Activated T-cell treated with anti-CD3 and anti-CD28 coated beads, Interleukin-2, amount 50 U/mL, for 24 hours (primary cell): ENCODE data around the gene C2CD3.

Experiments
- DNase-seq: peaks from one replicate; pipeline ENCODE4 v3.0.0-alpha.2; 2020
- H3K27ac Mint-ChIP-seq: 2 replicates; pipeline ENCODE4 v1.8.0; 2020; ENCODE audit warnings: mild to moderate bottlenecking, mixed read lengths
- H3K27me3 Mint-ChIP-seq: 2 replicates; pipeline ENCODE4 v1.8.0; 2020; ENCODE audit warnings: mixed read lengths
- H3K36me3 Mint-ChIP-seq: 2 replicates; pipeline ENCODE4 v1.8.0; 2020; ENCODE audit warnings: low read depth, mixed read lengths
- H3K4me1 Mint-ChIP-seq: 2 replicates; pipeline ENCODE4 v1.8.0; 2020; ENCODE audit warnings: low read depth, mixed read lengths
- H3K4me3 Mint-ChIP-seq: 2 replicates; pipeline ENCODE4 v1.8.0; 2020; ENCODE audit warnings: mild to moderate bottlenecking, moderate library complexity, mixed read lengths
- H3K9me3 Mint-ChIP-seq: 2 replicates; pipeline ENCODE4 v1.8.0; 2020; ENCODE audit warnings: mixed read lengths

The C2CD3 gene

GRCh38 chr11:74170694-74171629 is at the start of gene C2CD3, which contains the start of gene PPME1:
Gene C2CD3, minus strand, starts transcription at chr11:74171002. Its CDS starts 210 bp downstream, at chr11:74170792.
Gene PPME1, plus strand, starts transcription at chr11:74171289. Its CDS starts 133 bp downstream, at chr11:74171422.
- Mint-ChIP-seq H3K4me3 (no peak within 1 kb of the TSS), H3K9me3 (no peaks in the 10 kb centered on the region), H3K36me3 (peaks cover 47% of the 10 kb centered on the region), H3K4me1 (peaks cover 33% of the 10 kb centered on the region), H3K27ac (no peak within 1 kb of the TSS), H3K27me3 (no peaks in the 10 kb centered on the region)
- peak; percentile 97 for DNase-seq

- peaks cover 3% of the 10 kb centered on the region for H3K9me3 Mint-ChIP-seq
- H3K4me3 Mint-ChIP-seq = no peak overlapping the region
- peaks cover 26% of the 10 kb centered on the region for H3K36me3 Mint-ChIP-seq
- no peak for DNase-seq
- H3K4me1 Mint-ChIP-seq = no peaks in the 10 kb centered on the region
- no peaks in the 10 kb centered on the region for H3K27me3 Mint-ChIP-seq
- H3K27ac Mint-ChIP-seq = no peak overlapping the region
These were observed 49.6 kb upstream of the C2CD3 start for GRCh38 chr11:74220376-74220775.

GRCh38 chr11:74212533-74212932 is 41.7 kb upstream of the C2CD3 start:
- DNase-seq = no peak
- no peak overlapping the region for H3K4me3 Mint-ChIP-seq
- peaks cover 84% of the 10 kb centered on the region for H3K36me3 Mint-ChIP-seq
- H3K27ac Mint-ChIP-seq = no peak overlapping the region
- peaks cover 4% of the 10 kb centered on the region for H3K4me1 Mint-ChIP-seq
- no peaks in the 10 kb centered on the region for H3K27me3 Mint-ChIP-seq
- H3K9me3 Mint-ChIP-seq = peaks cover 5% of the 10 kb centered on the region

- DNase-seq = no peak
- peaks cover 93% of the 10 kb centered on the region for H3K36me3 Mint-ChIP-seq
- H3K4me1 Mint-ChIP-seq = peaks cover 14% of the 10 kb centered on the region
- no peak overlapping the region for H3K27ac Mint-ChIP-seq
- peaks cover 1% of the 10 kb centered on the region for H3K9me3 Mint-ChIP-seq
- H3K27me3 Mint-ChIP-seq = no peaks in the 10 kb centered on the region
- H3K4me3 Mint-ChIP-seq = no peak overlapping the region
These were observed 37.7 kb upstream of the C2CD3 start for GRCh38 chr11:74208507-74208906.

- H3K4me3 Mint-ChIP-seq = no peak overlapping the region
- no peak for DNase-seq
- H3K9me3 Mint-ChIP-seq = no peaks in the 10 kb centered on the region
- H3K36me3 Mint-ChIP-seq = peaks cover 82% of the 10 kb centered on the region
- H3K27me3 Mint-ChIP-seq = no peaks in the 10 kb centered on the region
- H3K27ac Mint-ChIP-seq = no peak overlapping the region
- H3K4me1 Mint-ChIP-seq = peaks cover 14% of the 10 kb centered on the region
These were observed 35.9 kb upstream of the C2CD3 start for GRCh38 chr11:74206746-74207145.

GRCh38 chr11:74205181-74205580 is 34.4 kb upstream of the C2CD3 start:
- H3K27me3 Mint-ChIP-seq = no peaks in the 10 kb centered on the region
- H3K27ac Mint-ChIP-seq = no peak overlapping the region
- no peak for DNase-seq
- H3K36me3 Mint-ChIP-seq = peaks cover 67% of the 10 kb centered on the region
- H3K9me3 Mint-ChIP-seq = no peaks in the 10 kb centered on the region
- H3K4me3 Mint-ChIP-seq = no peak overlapping the region
- H3K4me1 Mint-ChIP-seq = peaks cover 14% of the 10 kb centered on the region

GRCh38 chr11:74204701-74205100 is 33.9 kb upstream of the C2CD3 start:
- Mint-ChIP-seq H3K27me3 (no peaks in the 10 kb centered on the region), H3K36me3 (peaks cover 63% of the 10 kb centered on the region), H3K9me3 (no peaks in the 10 kb centered on the region), H3K27ac (no peak overlapping the region), H3K4me1 (peaks cover 14% of the 10 kb centered on the region), H3K4me3 (no peak overlapping the region)
- no peak for DNase-seq

- no peak overlapping the region for H3K27ac Mint-ChIP-seq
- H3K27me3 Mint-ChIP-seq = no peaks in the 10 kb centered on the region
- peaks cover 14% of the 10 kb centered on the region for H3K4me1 Mint-ChIP-seq
- H3K36me3 Mint-ChIP-seq = peaks cover 63% of the 10 kb centered on the region
- H3K4me3 Mint-ChIP-seq = no peak overlapping the region
- DNase-seq = no peak
- peaks cover 2% of the 10 kb centered on the region for H3K9me3 Mint-ChIP-seq
These were observed 33.2 kb upstream of the C2CD3 start for GRCh38 chr11:74203966-74204365.

GRCh38 chr11:74196781-74197486 is 26.1 kb upstream of the C2CD3 start:
- no peak for DNase-seq
- peaks cover 9% of the 10 kb centered on the region for H3K9me3 Mint-ChIP-seq
- no peaks in the 10 kb centered on the region for H3K27me3 Mint-ChIP-seq
- H3K4me1 Mint-ChIP-seq = no peaks in the 10 kb centered on the region
- peaks cover 38% of the 10 kb centered on the region for H3K36me3 Mint-ChIP-seq
- H3K4me3 Mint-ChIP-seq = no peak overlapping the region
- H3K27ac Mint-ChIP-seq = no peak overlapping the region

GRCh38 chr11:74195828-74196227 is 25.0 kb upstream of the C2CD3 start:
- H3K9me3 Mint-ChIP-seq = peaks cover 9% of the 10 kb centered on the region
- H3K27ac Mint-ChIP-seq = no peak overlapping the region
- H3K4me3 Mint-ChIP-seq = no peak overlapping the region
- peaks cover 46% of the 10 kb centered on the region for H3K36me3 Mint-ChIP-seq
- H3K4me1 Mint-ChIP-seq = no peaks in the 10 kb centered on the region
- no peak for DNase-seq
- H3K27me3 Mint-ChIP-seq = no peaks in the 10 kb centered on the region

GRCh38 chr11:74185695-74186094 is 14.9 kb upstream of the C2CD3 start:
- Mint-ChIP-seq H3K4me1 (peaks cover 26% of the 10 kb centered on the region), H3K27ac (no peak overlapping the region), H3K4me3 (no peak overlapping the region), H3K27me3 (no peaks in the 10 kb centered on the region), H3K9me3 (peaks cover 7% of the 10 kb centered on the region), H3K36me3 (peaks cover 59% of the 10 kb centered on the region)
- no peak for DNase-seq

- Mint-ChIP-seq H3K27me3 (no peaks in the 10 kb centered on the region), H3K4me1 (peaks cover 27% of the 10 kb centered on the region), H3K27ac (no peak overlapping the region), H3K36me3 (peaks cover 57% of the 10 kb centered on the region), H3K9me3 (peaks cover 3% of the 10 kb centered on the region), H3K4me3 (no peak overlapping the region)
- DNase-seq = no peak
These were observed 14.5 kb upstream of the C2CD3 start for GRCh38 chr11:74185285-74185684.

GRCh38 chr11:74182635-74183034 is 11.8 kb upstream of the C2CD3 start:
- Mint-ChIP-seq H3K27ac (no peak overlapping the region), H3K4me1 (peaks cover 44% of the 10 kb centered on the region), H3K36me3 (peaks cover 48% of the 10 kb centered on the region), H3K4me3 (no peak overlapping the region), H3K9me3 (no peaks in the 10 kb centered on the region), H3K27me3 (no peaks in the 10 kb centered on the region)
- no peak for DNase-seq

- Mint-ChIP-seq H3K4me1 (peaks cover 38% of the 10 kb centered on the region), H3K27ac (peak overlapping the region; percentile 12), H3K4me3 (no peak overlapping the region), H3K27me3 (no peaks in the 10 kb centered on the region), H3K36me3 (peaks cover 46% of the 10 kb centered on the region), H3K9me3 (no peaks in the 10 kb centered on the region)
- DNase-seq = no peak
These were observed 8.6 kb upstream of the C2CD3 start for GRCh38 chr11:74179234-74180052.
